NT2/D1 (cell line): Measurements from ENCODE around the gene SLC25A39.

Experiments
- YY1 ChIP-seq: IDR thresholded peaks from 2 replicates; pipeline ENCODE4 v1.6.1; 2011; ENCODE audit not compliant: insufficient read length, insufficient read depth
- ZNF274 ChIP-seq: IDR thresholded peaks from 2 replicates; pipeline ENCODE4 v1.6.1; 2011; ENCODE audit warnings: mild to moderate bottlenecking, low read depth, low read length

DNA sequence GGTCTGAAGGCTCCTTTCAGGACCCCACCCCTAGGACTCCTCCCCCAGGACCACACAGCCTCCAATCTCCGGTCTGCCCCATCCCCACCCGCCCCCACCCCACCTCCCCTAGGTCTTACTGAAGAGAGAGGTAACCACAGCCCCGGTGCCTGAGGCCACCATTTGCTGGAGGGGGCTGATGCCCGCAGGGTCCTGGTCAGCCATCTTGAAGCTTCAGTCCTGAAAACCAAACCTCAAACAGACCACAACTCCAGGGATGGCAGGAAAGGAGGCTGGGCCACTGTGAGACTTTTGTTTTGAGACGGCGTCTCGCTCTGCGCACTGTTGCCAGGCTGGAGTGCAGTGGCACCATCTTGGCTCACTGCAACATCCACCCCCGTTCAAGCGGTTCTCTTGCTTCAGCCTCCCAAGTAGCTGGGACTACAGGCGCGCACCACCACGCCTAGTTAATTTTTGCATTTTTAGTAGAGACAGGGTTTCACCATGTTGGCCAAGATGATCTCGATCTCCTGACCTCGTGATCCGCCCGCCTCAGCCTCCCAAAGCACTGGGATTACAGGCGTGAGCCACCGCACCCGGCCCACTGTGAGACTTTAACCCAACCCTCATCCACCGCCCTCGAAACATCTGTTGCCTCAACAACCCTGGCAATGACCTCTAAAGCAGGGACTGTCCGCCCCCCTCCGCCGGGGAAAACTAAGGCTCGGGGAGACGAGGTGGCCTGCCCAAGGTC, 1.1 kb downstream of the SLC25A39 start:
- TF ChIP-seq ZNF274 (no peak), YY1 (no peak)
